HepG2 (cell line): ENCODE results near the gene VAMP4. TPM values are rescaled to one million over a fixed set of nuclear protein-coding genes. Genes with fewer than 3 reads are reported as not detected.

Source experiments
- ATM ChIP-seq: fragments of 450-650 bp; IDR thresholded peaks from 2 replicates; pipeline ENCODE4 v1.7.1; 2017; ENCODE audit warnings: mild to moderate bottlenecking, borderline replicate concordance
- GFI1 ChIP-seq: sonication (generic); formaldehyde crosslinking; IDR thresholded peaks from 2 replicates; pipeline ENCODE4 v1.5.0; 2020; ENCODE audit warnings: missing genetic modification reagents, mild to moderate bottlenecking, borderline replicate concordance
- GLI4 ChIP-seq: sonication (generic); formaldehyde crosslinking; IDR thresholded peaks from 2 replicates; pipeline ENCODE4 v1.5.1; 2020; ENCODE audit warnings: missing genetic modification reagents, mild to moderate bottlenecking, moderate library complexity, borderline replicate concordance
- LBX2 ChIP-seq: sonication (generic); formaldehyde crosslinking; IDR thresholded peaks from 2 replicates; pipeline ENCODE4 v1.5.0; 2020; ENCODE audit warnings: missing genetic modification reagents, mild to moderate bottlenecking, borderline replicate concordance
- NBN ChIP-seq: fragments of 450-650 bp; conservative IDR thresholded peaks from 2 replicates; pipeline ENCODE4 v1.6.1; 2017
- ONECUT2 ChIP-seq: sonication (generic); formaldehyde crosslinking; IDR thresholded peaks from 2 replicates; pipeline ENCODE4 v1.4.0; 2020; ENCODE audit warnings: missing genetic modification reagents
- PLRG1 ChIP-seq: fragments of 450-650 bp; conservative IDR thresholded peaks from 2 replicates; pipeline ENCODE4 v1.6.1; 2016
- RARA ChIP-seq: IDR thresholded peaks from 2 replicates; pipeline ENCODE4 v1.6.1; 2016; ENCODE audit warnings: missing genetic modification reagents, missing compliant biosample characterization
- TBX2 ChIP-seq: sonication (generic); formaldehyde crosslinking; IDR thresholded peaks from 2 replicates; pipeline ENCODE4 v1.5.0; 2020; ENCODE audit warnings: missing genetic modification reagents, mild to moderate bottlenecking, borderline replicate concordance
- TFDP2 ChIP-seq: sonication (generic); formaldehyde crosslinking; IDR thresholded peaks from 2 replicates; pipeline ENCODE4 v1.4.0; 2020; ENCODE audit warnings: missing genetic modification reagents
- THAP11 ChIP-seq: IDR thresholded peaks from 2 replicates; pipeline ENCODE4 v1.6.1; 2016; ENCODE audit warnings: missing biosample characterization, missing genetic modification reagents
- ZBTB43 ChIP-seq: sonication (generic); formaldehyde crosslinking; conservative IDR thresholded peaks from 2 replicates; pipeline ENCODE4 v1.4.0; 2020; ENCODE audit warnings: missing genetic modification reagents
- ZNF20 ChIP-seq: sonication (generic); formaldehyde crosslinking; IDR thresholded peaks from 2 replicates; pipeline ENCODE4 v1.4.0; 2020; ENCODE audit warnings: mild to moderate bottlenecking, moderate library complexity, missing genetic modification reagents
- ZNF225 ChIP-seq: sonication (generic); formaldehyde crosslinking; IDR thresholded peaks from 2 replicates; pipeline ENCODE4 v1.4.0; 2020; ENCODE audit warnings: mild to moderate bottlenecking, missing genetic modification reagents
- ZNF281 ChIP-seq: sonication (generic); formaldehyde crosslinking; IDR thresholded peaks from 2 replicates; pipeline ENCODE4 v1.4.0; 2020; ENCODE audit warnings: missing genetic modification reagents, borderline replicate concordance
- ZNF362 ChIP-seq: sonication (generic); formaldehyde crosslinking; IDR thresholded peaks from 2 replicates; pipeline ENCODE4 v1.4.0; 2020; ENCODE audit warnings: missing genetic modification reagents, mild to moderate bottlenecking, borderline replicate concordance
- ZNF446 ChIP-seq: sonication (generic); formaldehyde crosslinking; IDR thresholded peaks from 2 replicates; pipeline ENCODE4 v1.5.0; 2020; ENCODE audit warnings: mild to moderate bottlenecking, missing genetic modification reagents
- ZNF572 ChIP-seq: sonication (generic); formaldehyde crosslinking; IDR thresholded peaks from 2 replicates; pipeline ENCODE4 v1.5.1; 2020; ENCODE audit warnings: mild to moderate bottlenecking, missing genetic modification reagents
- ZUFSP ChIP-seq: sonication (generic); formaldehyde crosslinking; IDR thresholded peaks from 2 replicates; pipeline ENCODE4 v1.9.0; 2021; ENCODE audit warnings: missing genetic modification reagents, mild to moderate bottlenecking, borderline replicate concordance
- polyA plus RNA-seq, 8 experiments: library from polyadenylated mRNA; depleted of rRNA in 3 of 8; stranded (reverse) in 7 of 8; unstranded in 1 of 8; fragments of >200 nt; fragmentation: Illumina TruSeq in 4 of 8; extraction: Trizol in 4 of 8; gene quantifications; 2 replicates each; pipeline versions ENCODE4 v1.2.1 to v1.2.3, GENCODE V29; 2011 to 2016; ENCODE audit warnings: low read depth in 4 of 8, missing spikeins in 1 of 8, mixed read lengths in 1 of 8; ENCODE audit not compliant: insufficient read depth in 1 of 8
- total RNA-seq, 5 experiments: library from RNA; depleted of rRNA; stranded (reverse); fragments of >200 nt; fragmentation: Illumina TruSeq; extraction: Trizol; gene quantifications; 2 replicates each; pipeline ENCODE4 v1.2.3, GENCODE V29; 2016; ENCODE audit warnings: low read depth in 1 of 5

The VAMP4 gene
- total and polyA plus RNA-seq, 2 of the 13 experiments (the other 11 are each of a cell fraction or from before 2014, with no cell fraction given), result 1.4 to 2.0 TPM

- TF ChIP-seq ZBTB43 (CRISPR knock-in tag) (no peak), PLRG1 (no peak), ZUFSP (CRISPR knock-in tag) (no peak), TFDP2 (peak; percentile 50; the same call in 1 of the 2 replicates), ZNF281 (CRISPR knock-in tag) (no peak; the same call in 1 of the 2 replicates), THAP11 (peak; percentile 87), NBN (no peak), ZNF225 (no peak), LBX2 (CRISPR knock-in tag) (no peak), RARA (CRISPR knock-in tag) (0 out of 2 replicates have a peak, but pooled peaks have one; percentile 3), ATM (no peak), ONECUT2 (CRISPR knock-in tag) (no peak), ZNF20 (CRISPR knock-in tag) (no peak), ZNF446 (no peak), ZNF572 (CRISPR knock-in tag) (no peak), GLI4 (no peak; the same call in 1 of the 2 replicates), ZNF362 (CRISPR knock-in tag) (no peak; the same call in 1 of the 2 replicates), GFI1 (CRISPR knock-in tag) (no peak), TBX2 (CRISPR knock-in tag) (peak; percentile 85; the same call in 1 of the 2 replicates)
These were observed at the start of gene VAMP4 (continued) for GRCh38 chr1:171741872-171742576.
